HL-60/S4 treated with phorbol 12-myristate 13-acetate at 8.2 ng/mL for 4 days and 3 days (cell line): Measurements from ENCODE around the gene CNTNAP2.

Experiments
- in situ Hi-C: fragments of 300-500 bp; cut with MboI; formaldehyde crosslinking; loops from 2 replicates; pipeline ENCODE4 v1.15.0; 2022; ENCODE audit warnings: low sequenced_read_pairs

CNTNAP2 gene

DNA sequence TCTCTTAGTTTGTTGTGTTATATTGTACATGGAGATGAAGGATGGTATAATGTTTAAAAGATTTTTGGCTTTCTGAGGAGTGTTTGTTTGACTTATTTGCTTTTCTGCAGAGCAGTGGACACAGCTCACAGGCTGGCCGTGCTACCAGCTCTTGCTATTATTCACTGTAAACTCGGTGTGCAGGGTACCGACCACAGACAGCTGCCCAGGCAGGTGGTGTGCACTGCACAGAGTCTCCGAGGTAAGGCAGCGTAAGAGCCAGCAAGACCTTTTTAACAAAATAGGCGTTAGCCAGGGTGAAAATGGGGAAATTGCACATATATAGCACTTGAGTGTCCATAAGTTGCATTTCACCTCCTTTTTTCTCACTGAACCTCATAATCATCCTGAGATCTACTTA is 438.0 kb downstream of the CNTNAP2 start:
- in situ Hi-C loops, result no loop called here

DNA sequence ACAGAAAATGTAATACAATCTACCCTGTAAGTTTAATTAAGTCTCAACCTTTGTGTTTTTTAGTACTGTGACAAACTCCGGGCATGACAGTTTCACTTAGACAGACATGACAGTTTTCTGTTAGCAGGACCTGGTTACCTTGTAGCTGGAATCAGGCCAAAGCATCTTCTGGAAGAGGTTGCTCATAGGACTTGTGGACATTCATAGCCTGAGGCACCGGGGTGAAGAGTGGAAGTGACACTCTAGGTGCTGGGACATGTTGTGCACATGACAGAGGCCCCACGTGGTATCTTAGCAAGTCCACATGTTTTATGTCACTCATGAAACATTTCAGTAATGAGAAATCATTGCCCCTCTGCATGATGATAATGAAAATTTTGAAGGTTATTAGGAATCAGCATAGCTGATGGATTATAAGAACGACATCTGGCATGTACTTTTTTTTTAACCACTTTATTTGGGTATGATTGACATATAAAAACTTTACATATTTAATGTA is 441.4 kb downstream of the CNTNAP2 start:
- in situ Hi-C loops, result no loop called here

DNA sequence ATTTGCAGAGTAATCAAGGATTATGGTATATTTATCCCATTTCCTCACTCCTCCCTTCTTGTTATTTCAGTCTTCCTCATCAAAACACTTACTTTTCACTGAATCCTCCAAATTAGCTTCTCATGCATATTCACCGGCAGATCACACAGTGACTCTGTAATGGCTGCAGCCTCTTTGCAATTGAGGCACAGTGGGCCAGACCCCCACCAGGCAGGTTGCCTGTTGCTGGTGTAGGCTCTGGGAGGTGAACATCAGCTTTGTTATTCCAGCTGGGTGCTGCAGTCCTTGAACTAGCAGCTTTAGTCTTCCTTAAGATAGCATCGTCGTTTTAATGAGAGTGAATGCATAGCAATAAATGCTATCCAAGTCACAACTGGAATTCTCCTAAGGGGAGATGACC is 449.3 kb downstream of the CNTNAP2 start:
- in situ Hi-C loops, result no loop called here

- in situ Hi-C loops, result no loop called here
These were observed 459.3 kb downstream of the CNTNAP2 start for GRCh38 chr7:146575903-146576302.

DNA sequence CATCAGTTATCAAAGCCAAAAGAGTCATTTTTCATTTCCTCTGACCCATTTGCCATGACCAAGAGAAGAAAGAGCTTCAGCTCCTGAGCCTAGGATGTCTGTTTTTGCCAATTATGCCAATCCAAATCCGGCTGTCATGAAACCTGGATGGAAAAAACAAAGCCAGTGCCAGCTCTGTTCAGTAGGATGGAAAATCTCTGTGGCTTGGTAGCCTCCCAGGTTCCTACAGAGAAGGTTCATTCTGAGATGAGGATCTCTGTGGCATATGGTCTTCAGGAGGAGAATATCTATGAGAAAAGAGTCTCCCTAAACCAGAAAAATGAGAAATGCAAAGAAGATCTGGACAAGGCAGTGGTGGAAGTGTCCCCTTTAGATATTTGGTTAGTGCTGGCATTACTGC is 475.4 kb downstream of the CNTNAP2 start:
- in situ Hi-C loops, result no loop called here

GRCh38 chr7:146606628-146607027 is 490.0 kb downstream of the CNTNAP2 start:
- in situ Hi-C loops, result no loop called here

DNA sequence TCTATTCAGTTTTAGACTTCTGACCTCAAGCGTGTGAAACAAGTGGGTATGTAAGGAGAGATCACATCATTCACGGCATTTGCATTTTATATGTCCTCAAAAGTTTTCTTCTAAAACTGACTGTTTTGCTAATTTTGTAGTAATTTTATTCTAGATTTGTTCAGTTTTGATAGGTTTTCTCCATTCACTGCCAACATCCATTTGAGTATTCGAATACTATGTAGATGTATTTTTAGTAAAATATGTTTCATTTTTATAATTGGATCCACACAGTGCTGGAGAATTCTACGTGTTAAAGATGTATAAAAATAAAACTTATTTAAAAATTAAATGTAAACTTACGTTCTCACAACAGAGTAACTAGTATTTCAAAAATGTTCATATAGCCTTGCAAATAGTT is 503.0 kb downstream of the CNTNAP2 start:
- in situ Hi-C loops, result no loop called here

- in situ Hi-C loops, result no loop called here
These were observed 510.3 kb downstream of the CNTNAP2 start for GRCh38 chr7:146626912-146627311.

GRCh38 chr7:146635205-146636032 is 518.8 kb downstream of the CNTNAP2 start:
- in situ Hi-C loops, result no loop called here

DNA sequence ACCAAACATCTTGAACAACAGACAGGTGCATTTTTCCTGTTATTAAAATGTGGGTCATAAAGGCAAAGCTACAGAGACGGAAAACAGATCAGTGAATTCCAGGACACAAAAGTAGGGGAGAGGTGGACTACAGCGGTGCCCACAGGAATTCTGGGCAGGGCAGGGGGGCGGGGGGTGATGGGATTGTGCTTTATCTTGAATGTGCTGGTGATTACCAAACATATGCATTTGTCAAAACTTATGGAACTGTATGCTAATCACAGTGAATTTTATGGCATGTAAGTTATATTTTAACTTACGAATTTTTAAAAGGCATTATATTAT is 519.4 kb downstream of the CNTNAP2 start:
- in situ Hi-C loops, result no loop called here

DNA sequence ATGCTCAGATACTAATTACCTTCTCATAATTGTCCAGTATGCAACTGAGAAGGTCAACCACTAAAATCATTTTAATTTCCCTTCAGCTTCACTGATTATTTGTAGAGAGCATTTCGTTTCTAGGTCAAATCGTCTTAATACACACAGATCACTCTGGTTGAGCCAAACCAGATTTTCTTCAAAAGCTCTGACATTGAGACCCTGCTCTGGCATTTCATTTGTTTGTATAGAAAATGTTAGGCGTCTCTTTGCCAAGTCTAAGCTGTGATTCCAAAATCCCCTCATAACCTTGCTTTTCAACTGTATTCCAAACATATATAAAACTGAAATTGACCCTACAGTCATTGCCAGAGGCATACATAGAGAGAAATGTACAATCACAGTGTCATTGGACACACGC is 520.0 kb downstream of the CNTNAP2 start:
- in situ Hi-C loops, result no loop called here

DNA sequence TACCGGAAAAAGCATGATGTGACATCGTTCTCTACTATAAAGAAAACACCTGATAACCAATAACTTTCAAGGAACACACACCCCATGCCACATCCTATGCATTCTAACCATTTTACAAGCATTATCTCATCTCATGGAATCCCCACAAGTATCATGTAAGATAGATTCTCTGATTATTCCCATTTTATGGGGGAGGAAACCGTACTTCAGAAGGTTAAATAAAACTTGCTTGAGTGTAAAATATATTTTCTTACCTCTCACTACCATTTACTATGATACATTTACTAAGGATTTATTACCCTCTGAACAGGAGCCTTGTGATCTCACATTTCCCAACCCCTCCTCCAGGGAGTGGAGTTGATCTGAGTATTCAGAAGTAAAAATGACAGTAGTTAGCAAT is 522.7 kb downstream of the CNTNAP2 start:
- in situ Hi-C loops, result no loop called here

- in situ Hi-C loops, result no loop called here
These were observed 524.9 kb downstream of the CNTNAP2 start for GRCh38 chr7:146641491-146641890.

- in situ Hi-C loops, result no loop called here
These were observed 528.9 kb downstream of the CNTNAP2 start for GRCh38 chr7:146645383-146645976.

- in situ Hi-C loops, result no loop called here
These were observed 530.8 kb downstream of the CNTNAP2 start for GRCh38 chr7:146647445-146647844.

GRCh38 chr7:146652176-146652575 is 535.6 kb downstream of the CNTNAP2 start:
- in situ Hi-C loops, result no loop called here

DNA sequence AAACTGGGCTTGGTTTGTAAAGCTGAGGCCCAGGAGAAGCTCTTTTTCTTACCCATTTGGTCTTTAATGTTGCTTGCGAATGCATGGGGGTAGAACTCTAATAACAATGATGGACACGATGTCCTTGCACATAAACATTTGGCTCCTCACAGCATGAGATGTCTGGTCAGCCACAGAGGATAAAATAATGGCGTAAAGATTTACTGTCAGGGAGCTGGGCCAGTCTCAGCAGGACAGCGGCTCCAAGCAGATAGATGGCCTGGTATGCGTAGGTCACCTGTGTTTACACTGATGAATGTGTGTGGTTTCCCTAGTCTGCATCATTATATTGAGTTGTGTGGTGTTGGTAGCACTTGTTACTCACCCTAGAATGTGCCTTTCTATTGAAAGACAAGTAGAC is 537.4 kb downstream of the CNTNAP2 start:
- in situ Hi-C loops, result no loop called here

- in situ Hi-C loops, result no loop called here
These were observed 539.6 kb downstream of the CNTNAP2 start for GRCh38 chr7:146655928-146656797.

DNA sequence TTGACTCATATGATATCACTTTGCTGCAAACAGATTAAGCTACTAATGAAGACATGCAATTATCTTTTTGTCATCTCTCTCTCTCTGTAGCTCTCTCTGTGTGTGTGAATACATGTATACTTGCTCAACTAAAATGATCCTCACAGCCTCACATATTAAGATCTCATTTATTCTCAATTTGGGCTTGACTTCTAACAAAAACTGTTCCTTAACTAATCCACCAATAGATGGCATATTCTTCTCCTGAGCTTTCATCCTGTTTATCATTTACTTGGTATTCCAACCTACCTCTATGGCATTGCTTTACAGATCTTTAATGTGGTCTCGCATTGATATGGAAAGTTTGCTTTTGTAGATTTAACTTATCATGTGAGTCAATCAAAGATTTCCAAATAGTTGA is 540.4 kb downstream of the CNTNAP2 start:
- in situ Hi-C loops, result no loop called here

DNA sequence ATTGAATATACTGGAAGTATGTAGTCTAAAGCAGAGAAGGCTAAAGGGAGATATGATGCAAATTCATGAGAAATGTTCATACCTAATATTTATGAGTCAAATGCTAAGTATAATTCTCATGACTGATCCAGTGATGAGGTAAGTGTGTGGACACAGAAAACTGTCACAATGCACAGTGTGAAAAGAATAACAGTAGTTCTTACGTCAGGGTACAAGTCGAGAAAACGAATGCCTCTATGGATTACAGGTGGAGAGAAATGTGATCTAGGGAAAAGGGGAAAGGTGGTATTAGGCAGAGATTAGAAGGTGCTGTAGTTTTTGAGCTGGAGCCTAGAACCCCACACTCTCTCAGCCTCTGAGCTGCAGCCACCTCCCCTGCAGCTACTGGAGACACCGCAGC is 542.0 kb downstream of the CNTNAP2 start:
- in situ Hi-C loops, result no loop called here

DNA sequence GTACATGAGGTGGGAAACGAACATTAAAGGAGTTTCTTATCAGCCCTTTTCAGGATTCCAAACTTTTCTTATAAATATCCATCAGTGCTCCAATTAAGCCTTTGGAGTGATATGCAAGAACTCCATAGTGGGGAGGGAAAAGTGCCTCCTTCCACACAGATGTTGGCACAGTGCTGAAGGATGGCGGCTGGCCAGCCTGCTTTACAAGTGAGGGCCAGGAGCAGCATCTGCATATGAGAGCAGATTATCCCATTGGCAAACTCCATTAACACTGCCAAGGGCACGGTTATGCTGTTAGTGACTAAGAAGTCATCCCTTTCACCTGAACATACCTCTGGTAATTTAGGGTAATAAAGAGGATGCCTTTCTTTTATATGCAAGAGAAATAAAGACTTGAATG is 543.1 kb downstream of the CNTNAP2 start:
- in situ Hi-C loops, result no loop called here

- in situ Hi-C loops, result no loop called here
These were observed 544.2 kb downstream of the CNTNAP2 start for GRCh38 chr7:146660839-146661238.
